ENCODE measurements around the gene HIBCH. TPM values are rescaled to one million over a fixed set of nuclear protein-coding genes. Genes with fewer than 3 reads are reported as not detected.

The HIBCH gene
- total and polyA plus RNA-seq, 9 of the 15 experiments (the other 6 are each of a cell fraction or from before 2014, with no cell fraction given), result 17.0 to 65.4 (median 28.3) TPM

- no peak for TF ChIP-seq E4F1 (CRISPR knock-in tag; IDR thresholded peaks at IDR 0.05; ENCODE audit: borderline replicate concordance)
- TF ChIP-seq NFRKB (IDR thresholded peaks at IDR 0.05; ENCODE audit: low read depth), result no peak; the same call in 1 of the 2 replicates
- no peak for TF ChIP-seq NFXL1 (CRISPR knock-in tag; IDR thresholded peaks at IDR 0.05)
- 0 out of 2 replicates have a peak, but pooled peaks have one; percentile 43 for TF ChIP-seq KLF1 (tag; IDR thresholded peaks at IDR 0.05)
- TF ChIP-seq CTCFL (IDR thresholded peaks at IDR 0.05; ENCODE audit: borderline replicate concordance, insufficient read depth, low read depth, low read length, poor library complexity, severe bottlenecking), result no peak
- TF ChIP-seq NFIC (IDR thresholded peaks at IDR 0.05), result peak; percentile 91
- TF ChIP-seq KAT2B (IDR thresholded peaks at IDR 0.05; ENCODE audit: low read depth, low read length), result no peak
- no peak for TF ChIP-seq ILK (tag; IDR thresholded peaks at IDR 0.05; ENCODE audit: borderline replicate concordance, low read depth)
- no peak for TF ChIP-seq ZNF124 (CRISPR knock-in tag; IDR thresholded peaks at IDR 0.05)
- no peak for TF ChIP-seq PRMT5 (CRISPR knock-in tag; IDR thresholded peaks at IDR 0.05)
- TF ChIP-seq HNRNPK (IDR thresholded peaks at IDR 0.05; ENCODE audit: low read depth, low read length, poor library complexity, severe bottlenecking), result no peak
- no peak for TF ChIP-seq ZBTB17 (CRISPR knock-in tag; IDR thresholded peaks at IDR 0.05)
- no peak for TF ChIP-seq FOXA3 (CRISPR knock-in tag; conservative IDR thresholded peaks at IDR 0.05 in 1 of 2, IDR thresholded peaks at IDR 0.05 in 1 of 2)
- no peak for TF ChIP-seq L3MBTL2 (IDR thresholded peaks at IDR 0.05)
- no peak for TF ChIP-seq ZKSCAN3 (CRISPR knock-in tag; IDR thresholded peaks at IDR 0.05)
- no peak; the same call in 1 of the 2 replicates for TF ChIP-seq RBFOX2 (IDR thresholded peaks at IDR 0.05; ENCODE audit: low read depth, low read length)
- no peak for TF ChIP-seq SETDB1 (IDR thresholded peaks at IDR 0.05; ENCODE audit: low read length)
- TF ChIP-seq, protein P1, sequence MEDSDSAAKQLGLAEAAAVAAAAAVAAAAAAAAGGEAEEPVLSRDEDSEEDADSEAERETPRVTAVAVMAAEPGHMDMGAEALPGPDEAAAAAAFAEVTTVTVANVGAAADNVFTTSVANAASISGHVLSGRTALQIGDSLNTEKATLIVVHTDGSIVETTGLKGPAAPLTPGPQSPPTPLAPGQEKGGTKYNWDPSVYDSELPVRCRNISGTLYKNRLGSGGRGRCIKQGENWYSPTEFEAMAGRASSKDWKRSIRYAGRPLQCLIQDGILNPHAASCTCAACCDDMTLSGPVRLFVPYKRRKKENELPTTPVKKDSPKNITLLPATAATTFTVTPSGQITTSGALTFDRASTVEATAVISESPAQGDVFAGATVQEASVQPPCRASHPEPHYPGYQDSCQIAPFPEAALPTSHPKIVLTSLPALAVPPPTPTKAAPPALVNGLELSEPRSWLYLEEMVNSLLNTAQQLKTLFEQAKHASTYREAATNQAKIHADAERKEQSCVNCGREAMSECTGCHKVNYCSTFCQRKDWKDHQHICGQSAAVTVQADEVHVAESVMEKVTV (CRISPR knock-in tag; IDR thresholded peaks at IDR 0.05), result no peak
- TF ChIP-seq NR0B1 (IDR thresholded peaks at IDR 0.05; ENCODE audit: partially characterized antibody), result no peak
- TF ChIP-seq, protein P2, sequence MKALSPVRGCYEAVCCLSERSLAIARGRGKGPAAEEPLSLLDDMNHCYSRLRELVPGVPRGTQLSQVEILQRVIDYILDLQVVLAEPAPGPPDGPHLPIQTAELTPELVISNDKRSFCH (CRISPR knock-in tag; IDR thresholded peaks at IDR 0.05), result no peak
- TF ChIP-seq, protein P2 (tag; IDR thresholded peaks at IDR 0.05), result 0 out of 2 replicates have a peak, but pooled peaks have one; percentile 26
- TF ChIP-seq TAL1 (IDR thresholded peaks at IDR 0.05), result peak; percentile 98
- no peak for TF ChIP-seq LARP7 (IDR thresholded peaks at IDR 0.05)
Observed at GRCh38 chr2:190184460-190184859, 135.2 kb downstream of the HIBCH start (continued).

Data from K562 (cell line).